ENCODE results near the gene ANAPC7.

- TF ChIP-seq USF2 (IDR thresholded peaks at IDR 0.05; ENCODE audit: borderline replicate concordance, low read depth, low read length) = no peak
- no peak for TF ChIP-seq MAX (IDR thresholded peaks at IDR 0.05; ENCODE audit: low read depth)
- TF ChIP-seq RAD21 (IDR thresholded peaks at IDR 0.05; ENCODE audit: low read length) = no peak
- no peak for TF ChIP-seq CTCF (IDR thresholded peaks at IDR 0.05)
- TF ChIP-seq GATA2 (CRISPR knock-in tag; IDR thresholded peaks at IDR 0.05) = no peak
Measured at GRCh38 chr12:110382683-110383082, 20.8 kb downstream of the ANAPC7 start.

Measured in SK-N-SH (cell line).